H1 (cell line): ENCODE data around the gene GSK3B. TPM values are rescaled to one million over a fixed set of nuclear protein-coding genes. Genes with fewer than 3 reads are reported as not detected.

Experiments
- CTCF ChIA-PET: fragments of 300-600 bp; sonication (Branson Sonifier 250); formaldehyde crosslinking; loops from one replicate; lab custom pipeline; 2021; ENCODE audit not compliant: partially characterized antibody; lab: Charles Lee
- POLR2A ChIA-PET: fragments of 300-600 bp; sonication (Branson Sonifier 250); formaldehyde crosslinking; loops from one replicate; lab custom pipeline; 2021; ENCODE audit warnings: inconsistent platforms; ENCODE audit not compliant: partially characterized antibody; lab: Charles Lee
- DNase-seq, 2 experiments: peaks; one replicate each; pipeline versions ENCODE4 v3.0.0 to v3.0.0-alpha.2; 2010 to 2022; ENCODE audit warnings: low spot score in 2 of 2, low read depth in 1 of 2, mixed read lengths in 1 of 2
- FAIRE-seq: peaks from 2 replicates; lab custom pipeline; 2011; peaks lifted over from hg19 to GRCh38; lab: Jason Lieb, UNC
- H2AFZ ChIP-seq: 2 replicates; pipeline ENCODE4 v1.8.1; 2012; ENCODE audit warnings: low read length, inconsistent platforms
- H2AK5ac ChIP-seq: 2 replicates; pipeline ENCODE4 v1.6.1; 2013; ENCODE audit warnings: low read depth, low read length
- H2BK120ac ChIP-seq: replicated peaks from 2 replicates; pipeline ENCODE3; 2013; ENCODE audit warnings: low read depth, low read length, inconsistent platforms
- H2BK12ac ChIP-seq: 2 replicates; pipeline ENCODE4 v1.6.1; 2013; ENCODE audit warnings: low read depth, low read length
- H2BK15ac ChIP-seq: 2 replicates; pipeline ENCODE4 v1.6.1; 2013; ENCODE audit warnings: low read length
- H2BK20ac ChIP-seq: 2 replicates; pipeline ENCODE4 v1.6.1; 2013; ENCODE audit warnings: low read length
- H2BK5ac ChIP-seq: 2 replicates; pipeline ENCODE4 v1.6.1; 2013; ENCODE audit warnings: low read depth, low read length
- H3K14ac ChIP-seq: 2 replicates; pipeline ENCODE4 v1.6.1; 2013; ENCODE audit warnings: inconsistent platforms; ENCODE audit not compliant: insufficient read length
- H3K18ac ChIP-seq: 2 replicates; pipeline ENCODE4 v1.6.1; 2013; ENCODE audit warnings: low read length; ENCODE audit errors: extremely low read depth
- H3K23ac ChIP-seq: 2 replicates; pipeline ENCODE4 v1.6.1; 2013; ENCODE audit warnings: inconsistent platforms; ENCODE audit not compliant: insufficient read length
- H3K23me2 ChIP-seq: 2 replicates; pipeline ENCODE4 v1.6.1; 2013; ENCODE audit warnings: low read depth, low read length
- H3K27ac ChIP-seq: 2 replicates; pipeline ENCODE4 v1.6.1; 2011; ENCODE audit warnings: low read depth, low read length, inconsistent platforms
- H3K27me3 ChIP-seq, 4 experiments: replicated peaks in 1 of 4; 1 replicate in 1 of 4; 2 replicates in 3 of 4; pipeline versions ENCODE4 v1.6.1 to v1.8.1; 2011 to 2013; ENCODE audit warnings: low read length in 3 of 4, mild to moderate bottlenecking in 3 of 4, inconsistent platforms in 2 of 4, mixed read lengths in 2 of 4, moderate library complexity in 1 of 4; ENCODE audit not compliant: control insufficient read depth in 3 of 4, insufficient read depth in 3 of 4; ENCODE audit errors: extremely low read depth in 1 of 4
- H3K36me3 ChIP-seq, 4 experiments: 2 replicates each; pipeline versions ENCODE4 v1.6.1 to v1.8.1; 2011 to 2013; ENCODE audit warnings: mild to moderate bottlenecking in 4 of 4, low read length in 3 of 4, moderate library complexity in 2 of 4, control low read depth in 1 of 4, inconsistent platforms in 1 of 4; ENCODE audit not compliant: insufficient read depth in 4 of 4, control insufficient read depth in 2 of 4
- H3K4ac ChIP-seq: replicated peaks from 2 replicates; pipeline ENCODE3; 2013; ENCODE audit warnings: low read length, low read depth, mixed read lengths, inconsistent platforms; ENCODE audit not compliant: insufficient read length
- H3K4me1 ChIP-seq, 4 experiments: replicated peaks in 1 of 4; 1 replicate in 1 of 4; 2 replicates in 3 of 4; pipeline versions ENCODE4 v1.6.1 to v1.8.1; 2011 to 2013; ENCODE audit warnings: low read length in 3 of 4, inconsistent platforms in 2 of 4, mixed read lengths in 1 of 4; ENCODE audit not compliant: insufficient read depth in 4 of 4, control insufficient read depth in 3 of 4
- H3K4me2 ChIP-seq, 2 experiments: 2 replicates each; pipeline versions ENCODE4 v1.6.1 to v1.8.1; 2011 to 2013; ENCODE audit warnings: low read depth in 2 of 2, low read length in 2 of 2, control low read depth in 1 of 2, inconsistent platforms in 1 of 2, mild to moderate bottlenecking in 1 of 2; ENCODE audit not compliant: insufficient read depth in 1 of 2
- H3K4me3 ChIP-seq, 4 experiments: fragments of 200-600, 300-600 bp in 1 of 4; sonication (generic), shearing (Covaris generic), sonication (Bioruptor Twin) in 1 of 4; 2 replicates each; pipeline versions ENCODE4 v1.5.1 to v1.8.1; 2011 to 2016; ENCODE audit warnings: low read length in 4 of 4, low read depth in 3 of 4, control low read depth in 2 of 4, inconsistent platforms in 2 of 4, mild to moderate bottlenecking in 2 of 4, mixed read lengths in 1 of 4, moderate library complexity in 1 of 4; ENCODE audit not compliant: insufficient read depth in 2 of 4; ENCODE audit errors: extremely low read depth in 1 of 4
- H3K56ac ChIP-seq: replicated peaks from 2 replicates; pipeline ENCODE3; 2013; ENCODE audit warnings: low read depth, mild to moderate bottlenecking, mixed read lengths, low read length, inconsistent platforms; ENCODE audit not compliant: insufficient read length
- H3K79me1 ChIP-seq: 2 replicates; pipeline ENCODE4 v1.6.1; 2013; ENCODE audit warnings: low read depth, low read length, control low read depth
- H3K79me2 ChIP-seq, 2 experiments: 2 replicates each; pipeline versions ENCODE4 v1.6.1 to v1.8.1; 2012 to 2013; ENCODE audit warnings: low read length in 2 of 2, mild to moderate bottlenecking in 2 of 2, inconsistent platforms in 1 of 2; ENCODE audit not compliant: insufficient read depth in 2 of 2, control insufficient read depth in 1 of 2
- H3K9ac ChIP-seq, 4 experiments: replicated peaks in 1 of 4; 1 replicate in 1 of 4; 2 replicates in 3 of 4; pipeline versions ENCODE4 v1.6.1 to v1.8.1; 2011 to 2013; ENCODE audit warnings: low read depth in 3 of 4, low read length in 3 of 4, control low read depth in 2 of 4, mild to moderate bottlenecking in 2 of 4, moderate library complexity in 2 of 4, inconsistent platforms in 1 of 4; ENCODE audit errors: extremely low read depth in 1 of 4
- H3K9me3 ChIP-seq, 2 experiments: 2 replicates each; pipeline versions ENCODE4 v1.6.1 to v1.8.1; 2012 to 2013; ENCODE audit warnings: mild to moderate bottlenecking in 2 of 2, moderate library complexity in 2 of 2, control low read depth in 1 of 2, inconsistent platforms in 1 of 2, low read depth in 1 of 2, low read length in 1 of 2, mixed read lengths in 1 of 2; ENCODE audit not compliant: insufficient read depth in 2 of 2
- H4K20me1 ChIP-seq, 2 experiments: replicated peaks in 1 of 2; 2 replicates each; pipeline versions ENCODE3 to v1.8.1; 2011 to 2013; ENCODE audit warnings: inconsistent platforms in 2 of 2, low read length in 2 of 2, mild to moderate bottlenecking in 1 of 2; ENCODE audit not compliant: insufficient read depth in 2 of 2, control insufficient read depth in 1 of 2
- H4K5ac ChIP-seq: 2 replicates; pipeline ENCODE4 v1.6.1; 2013; ENCODE audit warnings: low read length, low read depth, mixed read lengths, inconsistent platforms; ENCODE audit not compliant: insufficient read length
- H4K8ac ChIP-seq: 2 replicates; pipeline ENCODE4 v1.8.0; 2013; ENCODE audit warnings: mild to moderate bottlenecking, moderate library complexity, low read length, inconsistent platforms; ENCODE audit not compliant: insufficient read depth; ENCODE audit errors: extremely low read depth
- H4K91ac ChIP-seq: replicated peaks from 2 replicates; pipeline ENCODE3; 2013; ENCODE audit warnings: low read length, mixed read lengths, inconsistent platforms; ENCODE audit not compliant: insufficient read length
- CBX5 ChIP-seq: fragments of 300-800, 300-1000 bp; sonication (generic); IDR thresholded peaks from 2 replicates; pipeline ENCODE4 v1.7.1; 2016; ENCODE audit warnings: antibody characterized with exemption, low read length, low read depth
- RAD21 ChIP-seq, 2 experiments: IDR thresholded peaks in 1 of 2; conservative IDR thresholded peaks in 1 of 2; 2 replicates each; pipeline ENCODE4 v1.6.1; 2011; ENCODE audit warnings: low read depth in 2 of 2, low read length in 2 of 2, improper control_type of control experiment in 1 of 2, inconsistent platforms in 1 of 2, mild to moderate bottlenecking in 1 of 2, moderate library complexity in 1 of 2
- WGBS, 2 experiments: shearing (Covaris generic) in 1 of 2; methylation state at CpG; one replicate each; pipeline versions ENCODE4 v1.1.6 to v1.1.7; 2013 to 2015; ENCODE audit warnings: low lambda C conversion rate in 2 of 2, mixed read lengths in 2 of 2, inconsistent platforms in 1 of 2, low coverage in 1 of 2, missing lambda C conversion rate in 1 of 2; ENCODE audit not compliant: insufficient replicate concordance in 2 of 2, insufficient coverage in 1 of 2, insufficient read length in 1 of 2; ENCODE audit errors: extremely low coverage in 1 of 2, missing lambda C conversion rate in 1 of 2; 5-methylcytosine and 5-hydroxymethylcytosine counted together
- polyA plus RNA-seq, 7 experiments: library from polyadenylated mRNA; depleted of rRNA in 3 of 7; stranded (reverse) in 5 of 7; unstranded in 2 of 7; fragments of >200 nt in 5 of 7; fragments of 200-250 nt in 2 of 7; gene quantifications; 1 replicate in 5 of 7; 2 replicates in 1 of 7; 4 replicates in 1 of 7; pipeline versions ENCODE4 v1.2.1 to v1.2.3, GENCODE V29; 2011 to 2013; ENCODE audit warnings: missing spikeins in 2 of 7, mixed read lengths in 2 of 7
- total RNA-seq: library from RNA; stranded (reverse); fragmentation: NEBNext Ultra II Directional; extraction: Animal tissue kit (Norgen Biotek cat#: 25700); gene quantifications from 2 replicates; pipeline ENCODE4 v1.2.1, GENCODE V29; 2021
- TF ChIP-seq, protein P1 (sequence below), 3 experiments: IDR thresholded peaks; 1 replicate in 2 of 3; 2 replicates in 1 of 3; pipeline versions ENCODE4 v1.5.1 to v1.6.1; 2011; ENCODE audit warnings: low read length in 3 of 3, mild to moderate bottlenecking in 3 of 3, inconsistent platforms in 2 of 3, low read depth in 1 of 3, moderate library complexity in 1 of 3; ENCODE audit not compliant: insufficient read depth in 1 of 3; ENCODE audit errors: control extremely low read depth in 1 of 3

The GSK3B gene
- total and polyA plus RNA-seq, 2 of the 8 experiments (the other 6 are each of a cell fraction or from before 2014, with no cell fraction given), result 24.2 to 50.7 TPM

DNA sequence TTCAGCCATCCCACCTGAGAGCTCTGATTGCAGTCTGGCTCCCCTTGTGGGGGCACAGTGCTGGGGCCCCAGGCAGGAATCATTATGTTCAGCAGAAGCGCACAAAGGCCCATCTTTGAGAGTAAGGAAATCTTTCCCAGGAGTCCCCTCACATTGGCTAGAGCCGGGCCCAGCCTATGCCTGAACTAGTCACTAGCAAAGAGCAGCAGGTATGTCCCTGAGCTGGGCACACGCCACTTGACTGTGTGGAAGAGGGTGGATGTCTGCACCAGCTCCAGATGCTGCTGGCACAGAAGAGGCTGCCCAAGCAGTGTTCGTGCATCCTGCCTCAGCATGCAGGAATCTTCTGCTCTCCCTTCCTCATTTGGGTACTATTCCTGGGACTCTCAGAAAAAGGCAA lies 286.0 kb downstream of the GSK3B start:
- Histone ChIP-seq H3K79me2 (no peaks in the 10 kb centered on the region), H3K23ac (no peak overlapping the region), H3K4ac (no peak overlapping the region), H4K20me1 (no peaks in the 10 kb centered on the region), H3K79me1 (no peaks in the 10 kb centered on the region), H2BK5ac (no peak overlapping the region), H3K14ac (no peak overlapping the region), H3K9ac (no peak overlapping the region), H3K36me3 (no peaks in the 10 kb centered on the region), H3K27ac (no peak overlapping the region), H3K4me3 (no peak overlapping the region), H3K56ac (no peak overlapping the region), H2BK15ac (no peak overlapping the region), H3K4me1 (peaks cover 0 to 8% (median 3%) of the 10 kb centered on the region in 4 experiments; a peak in 5 of 7 replicates), H4K5ac (no peak overlapping the region), H3K18ac (no peak overlapping the region), H4K8ac (no peak overlapping the region), H2BK20ac (no peak overlapping the region), H3K27me3 (peaks cover 0 to 6% (median 1%) of the 10 kb centered on the region in 4 experiments; a peak in 3 of 7 replicates), H4K91ac (no peak overlapping the region), H3K23me2 (no peaks in the 10 kb centered on the region; the same call in 1 of the 2 replicates), H2AK5ac (no peak overlapping the region), H3K9me3 (no peaks in the 10 kb centered on the region), H2BK120ac (no peak overlapping the region), H3K4me2 (no peak overlapping the region), H2BK12ac (no peak overlapping the region), H2AFZ (no peak overlapping the region)
- ChIA-PET POLR2A (interaction anchor here (0.9 to 2.4 kb wide), 2 partner anchors 9 to 11 kb away, joined by 3 to 10 read pairs; no protein-coding TSS in a partner anchor), CTCF (interaction anchor here (0.6 to 1.7 kb wide), 9 partner anchors 11 to 322 kb away, joined by 3 to 6 read pairs (median 3); no protein-coding TSS in a partner anchor)
- FAIRE-seq, result no peak
- DNase-seq, result no peak
- TF ChIP-seq CBX5, result no peak
- TF ChIP-seq, protein P1, sequence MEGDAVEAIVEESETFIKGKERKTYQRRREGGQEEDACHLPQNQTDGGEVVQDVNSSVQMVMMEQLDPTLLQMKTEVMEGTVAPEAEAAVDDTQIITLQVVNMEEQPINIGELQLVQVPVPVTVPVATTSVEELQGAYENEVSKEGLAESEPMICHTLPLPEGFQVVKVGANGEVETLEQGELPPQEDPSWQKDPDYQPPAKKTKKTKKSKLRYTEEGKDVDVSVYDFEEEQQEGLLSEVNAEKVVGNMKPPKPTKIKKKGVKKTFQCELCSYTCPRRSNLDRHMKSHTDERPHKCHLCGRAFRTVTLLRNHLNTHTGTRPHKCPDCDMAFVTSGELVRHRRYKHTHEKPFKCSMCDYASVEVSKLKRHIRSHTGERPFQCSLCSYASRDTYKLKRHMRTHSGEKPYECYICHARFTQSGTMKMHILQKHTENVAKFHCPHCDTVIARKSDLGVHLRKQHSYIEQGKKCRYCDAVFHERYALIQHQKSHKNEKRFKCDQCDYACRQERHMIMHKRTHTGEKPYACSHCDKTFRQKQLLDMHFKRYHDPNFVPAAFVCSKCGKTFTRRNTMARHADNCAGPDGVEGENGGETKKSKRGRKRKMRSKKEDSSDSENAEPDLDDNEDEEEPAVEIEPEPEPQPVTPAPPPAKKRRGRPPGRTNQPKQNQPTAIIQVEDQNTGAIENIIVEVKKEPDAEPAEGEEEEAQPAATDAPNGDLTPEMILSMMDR (IDR thresholded peaks at IDR 0.05; ENCODE audit: control extremely low read depth in 1 of 3, insufficient read depth in 1 of 3, low read depth in 1 of 3, low read length in 3 of 3), result peak in 2 of 3 experiments; percentile 8 to 21; a peak in 2 of 4 replicates
- TF ChIP-seq RAD21 (IDR thresholded peaks at IDR 0.05 in 1 of 2, conservative IDR thresholded peaks at IDR 0.05 in 1 of 2; ENCODE audit: low read depth in 2 of 2, low read length in 2 of 2), result peak in 1 of 2 experiments; percentile 25; a peak in 1 of 4 replicates
- 86% methylated on average over 4 of the region's 4 CpGs; no CpG with 5 or more reads in 1 of the 2 experiments for WGBS, 2 experiments
